Esophagus squamous epithelium (tissue), 5 donors: ENCODE results near the gene MDFIC. TPM values are rescaled to one million over a fixed set of nuclear protein-coding genes. Genes with fewer than 3 reads are reported as not detected.

Source experiments
- DNase-seq: peaks from one replicate; lab custom pipeline; 2025; lab: John Stamatoyannopoulos, UW
- H3K27ac ChIP-seq, 4 donors: fragments of 200-600 bp; sonication (generic); one replicate each; pipeline ENCODE4 v1.5.1; 2016 to 2019; ENCODE audit warnings: mild to moderate bottlenecking in 1 of 4
- H3K27me3 ChIP-seq, 4 donors: fragments of 200-600 bp; sonication (generic); 1 replicate in 3 of 4; 2 replicates in 1 of 4; pipeline versions ENCODE4 v1.5.1 to v1.6.0; 2017 to 2021; ENCODE audit warnings: antibody characterized with exemption in 1 of 4
- H3K36me3 ChIP-seq, 3 donors: fragments of 200-600 bp; sonication (generic); one replicate each; pipeline ENCODE4 v1.5.1; 2016 to 2019
- H3K4me1 ChIP-seq, 3 donors: fragments of 200-600 bp; sonication (generic); one replicate each; pipeline ENCODE4 v1.5.1; 2017 to 2019
- H3K4me3 ChIP-seq, 4 donors: fragments of 200-600 bp; sonication (generic); 1 replicate in 3 of 4; 2 replicates in 1 of 4; pipeline ENCODE4 v1.5.1; 2016 to 2019; ENCODE audit warnings: mild to moderate bottlenecking in 2 of 4, moderate library complexity in 1 of 4
- H3K9me3 ChIP-seq, 3 donors: fragments of 200-600 bp; sonication (generic); one replicate each; pipeline ENCODE4 v1.5.1; 2016 to 2019
- POLR2A ChIP-seq, 4 donors: fragments of 450-650 bp; IDR thresholded peaks; one replicate each; pipeline ENCODE4 v1.6.1; 2017; ENCODE audit warnings: antibody characterized with exemption in 4 of 4, mild to moderate bottlenecking in 4 of 4, moderate library complexity in 3 of 4
- WGBS, 2 donors: methylation state at CpG; one replicate each; pipeline ENCODE4 v1.1.5; 2018; 5-methylcytosine and 5-hydroxymethylcytosine counted together
- intact Hi-C: fragments of 100-400 bp; cut with DNase I; formaldehyde crosslinking; loops from one replicate; pipeline ENCODE4 v1.15.0; 2022
- total RNA-seq, 4 donors: library from RNA; depleted of rRNA; stranded (reverse); fragments of >200 nt; gene quantifications; one replicate each; pipeline ENCODE4 v1.1.0, GENCODE V29; 2016
- TF ChIP-seq, protein P1 (sequence below), 6 experiments: fragments of 450-650 bp in 4 of 6; fragments of 200-600 bp in 2 of 6; sonication (generic) in 2 of 6; IDR thresholded peaks; one replicate each; pipeline ENCODE4 v1.5.1; 2016 to 2019; ENCODE audit warnings: antibody characterized with exemption in 6 of 6, mild to moderate bottlenecking in 4 of 6, moderate library complexity in 4 of 6
- donor health status: DM: yes; HTN: yes; CAD: no.

Gene MDFIC
- total RNA-seq, 4 donors from 2014 or later, result 16.0 to 29.2 (median 21.3) TPM

DNA sequence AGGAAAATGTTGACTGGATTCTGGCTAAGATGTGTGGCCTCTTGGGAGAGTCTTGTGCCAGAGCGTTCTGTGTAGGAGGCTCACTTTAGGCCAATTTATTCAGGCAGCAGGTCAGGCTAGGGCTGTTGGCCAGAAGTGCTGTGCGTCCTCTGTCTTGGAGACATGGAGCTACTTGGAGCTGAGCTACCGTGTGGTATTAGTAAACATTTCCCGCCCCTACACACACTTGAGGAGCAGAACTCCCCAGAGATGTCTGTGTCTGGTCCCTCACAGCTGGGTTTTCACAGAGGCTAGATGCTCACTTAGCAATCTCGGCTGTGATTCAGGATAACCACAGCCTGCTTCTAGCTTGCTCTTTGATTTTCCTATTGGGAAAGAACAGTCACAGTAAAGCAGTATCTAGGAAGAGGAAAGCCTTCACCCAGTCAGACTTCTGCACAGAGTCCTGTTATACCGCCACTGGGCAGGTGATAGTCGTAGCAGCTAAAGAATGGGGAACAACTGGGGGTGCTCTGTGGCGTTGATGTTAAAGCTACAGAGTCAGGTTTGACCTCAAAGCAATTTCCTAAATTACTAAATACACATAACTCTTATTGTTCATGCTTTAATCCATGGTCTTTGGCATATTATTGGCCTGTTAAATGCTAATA is 86.7 kb downstream of the MDFIC start:
- Histone ChIP-seq H3K4me1 (peaks cover 0 to 50% (median 15%) of the 10 kb centered on the region in 3 donors), H3K36me3 (no peaks in the 10 kb centered on the region), H3K27me3 (no peaks in the 10 kb centered on the region), H3K27ac (peak overlapping the region; percentile 2 to 72 (median 49)), H3K4me3 (no peak overlapping the region), H3K9me3 (no peaks in the 10 kb centered on the region)
- no peak for TF ChIP-seq POLR2A (IDR thresholded peaks at IDR 0.05)
- TF ChIP-seq, protein P1, sequence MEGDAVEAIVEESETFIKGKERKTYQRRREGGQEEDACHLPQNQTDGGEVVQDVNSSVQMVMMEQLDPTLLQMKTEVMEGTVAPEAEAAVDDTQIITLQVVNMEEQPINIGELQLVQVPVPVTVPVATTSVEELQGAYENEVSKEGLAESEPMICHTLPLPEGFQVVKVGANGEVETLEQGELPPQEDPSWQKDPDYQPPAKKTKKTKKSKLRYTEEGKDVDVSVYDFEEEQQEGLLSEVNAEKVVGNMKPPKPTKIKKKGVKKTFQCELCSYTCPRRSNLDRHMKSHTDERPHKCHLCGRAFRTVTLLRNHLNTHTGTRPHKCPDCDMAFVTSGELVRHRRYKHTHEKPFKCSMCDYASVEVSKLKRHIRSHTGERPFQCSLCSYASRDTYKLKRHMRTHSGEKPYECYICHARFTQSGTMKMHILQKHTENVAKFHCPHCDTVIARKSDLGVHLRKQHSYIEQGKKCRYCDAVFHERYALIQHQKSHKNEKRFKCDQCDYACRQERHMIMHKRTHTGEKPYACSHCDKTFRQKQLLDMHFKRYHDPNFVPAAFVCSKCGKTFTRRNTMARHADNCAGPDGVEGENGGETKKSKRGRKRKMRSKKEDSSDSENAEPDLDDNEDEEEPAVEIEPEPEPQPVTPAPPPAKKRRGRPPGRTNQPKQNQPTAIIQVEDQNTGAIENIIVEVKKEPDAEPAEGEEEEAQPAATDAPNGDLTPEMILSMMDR (IDR thresholded peaks at IDR 0.05), result no peak
- intact Hi-C loops, result no loop called here
- WGBS, 2 donors, result 44 to 88% methylated on average over 5 to 7 of the region's 8 CpGs
- DNase-seq, result no peak

DNA sequence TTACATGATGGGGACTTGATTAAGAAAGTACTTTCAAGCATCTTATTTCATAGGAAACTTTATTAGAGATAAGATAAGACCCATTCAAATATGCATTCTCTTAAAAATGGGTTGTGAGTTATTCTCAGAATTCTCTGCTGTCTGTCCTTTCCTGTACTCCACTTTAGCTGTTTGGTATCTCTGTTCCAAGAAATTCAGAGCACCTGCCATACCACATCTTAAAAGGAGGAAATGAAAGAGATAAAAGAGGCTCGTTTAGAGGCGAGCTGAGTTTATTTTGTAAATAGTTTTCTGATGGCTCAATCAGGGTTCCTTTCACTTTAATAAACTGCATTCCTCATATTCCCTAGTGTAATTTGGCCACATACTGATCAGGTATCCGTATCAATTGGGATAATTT is 87.2 kb downstream of the MDFIC start:
- Histone ChIP-seq H3K9me3 (no peaks in the 10 kb centered on the region), H3K27me3 (no peaks in the 10 kb centered on the region), H3K27ac (peak overlapping the region; percentile 2 to 72 (median 49)), H3K36me3 (no peaks in the 10 kb centered on the region), H3K4me3 (peak overlapping the region in 1 of 4 donors; percentile 2), H3K4me1 (peaks cover 0 to 44% (median 15%) of the 10 kb centered on the region in 3 donors)
- TF ChIP-seq, protein P1 (IDR thresholded peaks at IDR 0.05), result no peak
- no peak for TF ChIP-seq POLR2A (IDR thresholded peaks at IDR 0.05)
- intact Hi-C loops, result no loop called here
- 16 to 20% methylated on average over 3 of the region's 3 CpGs for WGBS, 2 donors
- DNase-seq, result no peak

DNA sequence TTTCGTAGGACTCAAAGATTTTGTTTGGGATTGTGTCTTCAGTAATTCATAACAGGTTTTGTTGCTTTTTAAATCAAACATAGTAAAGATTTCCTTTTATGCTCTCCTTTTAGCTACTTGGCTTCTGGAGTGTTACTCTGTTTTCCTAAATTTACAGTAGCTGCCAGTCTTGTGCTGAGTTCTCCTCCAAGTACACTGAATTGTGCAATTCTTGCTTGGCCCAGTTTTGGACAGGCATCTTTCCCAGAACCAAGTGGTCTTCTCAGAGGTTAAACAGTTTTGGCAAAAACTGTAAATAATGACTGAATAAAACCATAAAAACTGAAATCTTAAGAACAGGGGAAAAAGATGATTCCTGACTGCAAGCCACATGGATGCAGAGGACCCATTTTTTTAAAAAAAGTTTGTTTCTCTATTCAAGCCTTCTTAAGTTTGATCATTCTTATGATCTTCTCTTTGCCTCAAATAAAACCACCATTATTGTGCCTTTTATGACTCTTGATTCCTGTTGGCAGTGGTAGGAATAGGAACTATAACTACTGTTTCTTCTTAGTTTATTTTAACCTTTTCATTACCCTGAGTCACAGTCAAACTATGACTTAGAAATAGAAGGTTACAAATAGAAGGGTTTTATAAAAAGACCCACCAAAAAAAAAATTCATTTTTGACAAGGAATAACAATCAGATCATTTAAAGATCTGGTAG is 88.0 kb downstream of the MDFIC start:
- no peaks in the 10 kb centered on the region for H3K27me3 ChIP-seq
- H3K36me3 ChIP-seq, result no peaks in the 10 kb centered on the region
- peaks cover 0 to 37% (median 15%) of the 10 kb centered on the region in 3 donors for H3K4me1 ChIP-seq
- intact Hi-C loops, result no loop called here
- WGBS, 2 donors, result 63 to 85% methylated on average over 1 of the region's 1 CpG
- no peak for DNase-seq
- H3K4me3 ChIP-seq, result peak overlapping the region in 1 of 4 donors; percentile 2
- peak overlapping the region in 3 of 4 donors; percentile 36 to 72 (median 62) for H3K27ac ChIP-seq
- TF ChIP-seq, protein P1 (IDR thresholded peaks at IDR 0.05), result no peak
- no peak for TF ChIP-seq POLR2A (IDR thresholded peaks at IDR 0.05)
- H3K9me3 ChIP-seq, result no peaks in the 10 kb centered on the region

DNA sequence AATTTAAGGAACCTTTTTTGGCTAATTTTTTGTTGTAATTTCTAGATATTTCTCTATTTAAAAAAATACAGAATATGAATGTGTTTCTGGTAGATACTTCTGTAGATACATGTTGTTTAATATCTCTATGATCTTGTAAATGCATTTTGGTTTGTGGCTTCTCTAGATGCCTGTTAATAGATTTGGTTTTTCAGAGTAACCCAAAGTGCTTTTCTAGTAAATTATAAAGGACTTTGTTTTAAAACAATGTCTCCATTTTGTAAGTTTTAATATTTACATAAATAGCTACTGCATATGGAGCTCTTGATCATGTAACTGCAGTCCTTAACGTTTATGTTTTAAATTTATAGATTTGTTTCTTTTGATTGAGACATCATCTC is 88.5 kb downstream of the MDFIC start:
- Histone ChIP-seq H3K36me3 (peaks cover 0 to under 1% (median 0%) of the 10 kb centered on the region in 3 donors), H3K9me3 (no peaks in the 10 kb centered on the region), H3K27me3 (no peaks in the 10 kb centered on the region), H3K27ac (no peak overlapping the region), H3K4me1 (peaks cover 0 to 37% (median 15%) of the 10 kb centered on the region in 3 donors), H3K4me3 (no peak overlapping the region)
- intact Hi-C loops, result no loop called here
- TF ChIP-seq, protein P1 (IDR thresholded peaks at IDR 0.05), result no peak
- TF ChIP-seq POLR2A (IDR thresholded peaks at IDR 0.05), result no peak
- no peak for DNase-seq
- WGBS, 2 donors, result 65 to 72% methylated on average over 1 of the region's 1 CpG

DNA sequence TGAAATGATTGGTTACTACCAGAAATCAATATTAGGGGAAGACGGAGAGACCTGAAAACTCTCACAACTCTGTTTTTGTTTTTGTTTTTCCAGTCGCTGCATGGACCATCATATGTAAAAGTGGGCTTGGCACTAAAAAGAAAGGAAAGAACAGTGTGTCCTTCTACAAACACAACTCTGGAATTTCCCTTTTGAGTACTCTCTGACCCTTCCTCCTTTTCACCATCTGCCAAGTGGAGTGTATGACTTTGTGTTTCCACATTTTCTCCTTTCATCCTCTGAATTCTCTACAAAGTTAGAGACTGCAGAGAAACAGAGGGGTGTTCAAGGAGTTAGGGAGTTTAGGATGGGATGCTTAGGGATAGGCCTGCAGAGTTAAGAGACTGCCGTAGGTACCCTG is 92.0 kb downstream of the MDFIC start:
- intact Hi-C loops, result no loop called here
- no peaks in the 10 kb centered on the region for H3K27me3 ChIP-seq
- TF ChIP-seq POLR2A (IDR thresholded peaks at IDR 0.05), result no peak
- TF ChIP-seq, protein P1 (IDR thresholded peaks at IDR 0.05), result no peak
- no peak for DNase-seq
- H3K4me3 ChIP-seq, result no peak overlapping the region
- H3K9me3 ChIP-seq, result no peaks in the 10 kb centered on the region
- H3K4me1 ChIP-seq, result peaks cover 0 to 20% (median 9%) of the 10 kb centered on the region in 3 donors
- H3K27ac ChIP-seq, result no peak overlapping the region
- WGBS, 2 donors, result 92 to 93% methylated on average over 3 of the region's 3 CpGs
- H3K36me3 ChIP-seq, result peaks cover 0 to 20% (median 0%) of the 10 kb centered on the region in 3 donors
